Activated CD4-positive, alpha-beta memory T cell treated with anti-CD3 and anti-CD28 coated beads for 36 hours (primary cell): ENCODE data around the gene TSFM. TPM values are rescaled to one million over a fixed set of nuclear protein-coding genes. Genes with fewer than 3 reads are reported as not detected.

Experiments
- CTCF ChIA-PET: fragments of 350-600 bp; sonication (Branson Sonifier 250); formaldehyde crosslinking; loops from one replicate; lab custom pipeline; 2021; ENCODE audit warnings: antibody characterized with exemption, inconsistent platforms; lab: Charles Lee
- POLR2A ChIA-PET: fragments of 350-600 bp; sonication (Branson Sonifier 250); formaldehyde crosslinking; loops from one replicate; lab custom pipeline; 2021; ENCODE audit warnings: antibody characterized with exemption; lab: Charles Lee
- DNase-seq: peaks from one replicate; pipeline ENCODE4 v3.0.0-alpha.2; 2020
- H3K27ac Mint-ChIP-seq: one replicate; pipeline ENCODE4 v1.8.0; 2021; ENCODE audit warnings: mixed read lengths
- H3K27me3 Mint-ChIP-seq: one replicate; pipeline ENCODE4 v1.8.0; 2021; ENCODE audit warnings: mixed read lengths
- H3K36me3 Mint-ChIP-seq: one replicate; pipeline ENCODE4 v1.8.0; 2021; ENCODE audit warnings: mixed read lengths
- H3K4me1 Mint-ChIP-seq: one replicate; pipeline ENCODE4 v1.8.0; 2021; ENCODE audit warnings: low read depth, mixed read lengths
- H3K4me3 Mint-ChIP-seq: one replicate; pipeline ENCODE4 v1.8.0; 2021; ENCODE audit warnings: mild to moderate bottlenecking, mixed read lengths
- H3K9me3 Mint-ChIP-seq: one replicate; pipeline ENCODE4 v1.8.0; 2021; ENCODE audit warnings: mixed read lengths
- intact Hi-C: fragments of 100-400 bp; cut with micrococcal nuclease; formaldehyde crosslinking; loops from one replicate; pipeline ENCODE4 v1.15.1; 2023
- total RNA-seq, 2 experiments: library from RNA; stranded (reverse); gene quantifications; one replicate each; pipeline ENCODE4 v1.2.3, GENCODE V29; 2021

The TSFM gene
- total RNA-seq, 2 experiments from 2014 or later, result 45.5 to 47.2 TPM

GRCh38 chr12:57829025-57829777, 46.6 kb downstream of the TSFM start:
- no peak for DNase-seq
- Mint-ChIP-seq H3K4me3 (no peak overlapping the region), H3K36me3 (peaks cover 23% of the 10 kb centered on the region), H3K27me3 (no peaks in the 10 kb centered on the region), H3K27ac (peak overlapping the region; percentile 42), H3K9me3 (no peaks in the 10 kb centered on the region), H3K4me1 (peaks cover 40% of the 10 kb centered on the region)
- intact Hi-C loops, result no loop called here
- CTCF ChIA-PET, result interaction anchor here (0.7 to 4.5 kb wide), 7 partner anchors 36 to 78 kb away, joined by 3 to 40 read pairs (median 4); no protein-coding TSS in a partner anchor
- POLR2A ChIA-PET, result no interaction called here

DNA sequence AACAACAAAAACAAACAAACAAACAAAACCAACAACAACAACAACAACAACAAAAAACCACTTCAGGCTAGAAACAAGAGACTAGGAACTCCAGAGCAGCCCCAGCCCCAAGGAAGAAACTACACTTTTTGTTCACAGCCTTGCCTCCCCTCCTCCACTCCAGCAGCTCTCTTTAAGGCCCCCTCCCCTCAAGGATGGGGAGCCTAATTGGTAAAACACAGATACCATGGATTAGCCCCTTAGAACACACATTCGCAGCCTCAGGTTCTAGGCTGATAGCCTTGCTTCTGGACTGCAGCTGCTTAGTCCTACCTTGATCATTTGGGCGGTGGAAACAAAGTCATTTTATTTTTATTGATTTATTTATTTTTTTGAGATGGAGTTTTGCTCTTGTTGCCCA, 47.8 kb downstream of the TSFM start:
- DNase-seq, result no peak
- no peak overlapping the region for H3K4me3 Mint-ChIP-seq
- peaks cover 51% of the 10 kb centered on the region for H3K4me1 Mint-ChIP-seq
- no peaks in the 10 kb centered on the region for H3K9me3 Mint-ChIP-seq
- POLR2A ChIA-PET, result no interaction called here
- intact Hi-C loops, result loop anchor here (2.0 kb wide), 1 partner anchor 16 kb away; the partner anchor contains the start of gene CTDSP2
- peak overlapping the region; percentile 24 for H3K27ac Mint-ChIP-seq
- CTCF ChIA-PET, result interaction anchor here (0.7 to 4.5 kb wide), 6 partner anchors 13 to 77 kb away, joined by 3 to 40 read pairs (median 4); no protein-coding TSS in a partner anchor
- H3K36me3 Mint-ChIP-seq, result peaks cover 23% of the 10 kb centered on the region
- no peaks in the 10 kb centered on the region for H3K27me3 Mint-ChIP-seq

GRCh38 chr12:57832966-57833365, 50.4 kb downstream of the TSFM start:
- peak overlapping the region; percentile 60 for H3K27ac Mint-ChIP-seq
- H3K4me3 Mint-ChIP-seq, result no peak overlapping the region
- intact Hi-C loops, result no loop called here
- CTCF ChIA-PET, result interaction anchor here (1.0 to 8.6 kb wide), 11 partner anchors 9 to 76 kb away, joined by 3 to 153 read pairs (median 6); partner anchors contain the start of gene CTDSP2
- no peaks in the 10 kb centered on the region for H3K27me3 Mint-ChIP-seq
- H3K9me3 Mint-ChIP-seq, result no peaks in the 10 kb centered on the region
- POLR2A ChIA-PET, result interaction anchor here (0.5 to 2.0 kb wide), 4 partner anchors 12 to 72 kb away, joined by 3 to 5 read pairs (median 4); partner anchors contain the start of gene CTDSP2
- DNase-seq, result no peak
- peaks cover 74% of the 10 kb centered on the region for H3K4me1 Mint-ChIP-seq
- peaks cover 12% of the 10 kb centered on the region for H3K36me3 Mint-ChIP-seq

- H3K27ac Mint-ChIP-seq, result peak overlapping the region; percentile 53
- H3K36me3 Mint-ChIP-seq, result peaks cover 9% of the 10 kb centered on the region
- no peak for DNase-seq
- no peaks in the 10 kb centered on the region for H3K27me3 Mint-ChIP-seq
- POLR2A ChIA-PET, result interaction anchor here (0.5 to 2.0 kb wide), 3 partner anchors 11 to 72 kb away, joined by 4 to 5 read pairs (median 4); partner anchors contain the start of gene CTDSP2
- CTCF ChIA-PET, result interaction anchor here (1.0 to 8.6 kb wide), 9 partner anchors 8 to 77 kb away, joined by 3 to 153 read pairs (median 14); partner anchors contain the start of gene CTDSP2
- intact Hi-C loops, result no loop called here
- H3K4me1 Mint-ChIP-seq, result peaks cover 81% of the 10 kb centered on the region
- no peak overlapping the region for H3K4me3 Mint-ChIP-seq
- H3K9me3 Mint-ChIP-seq, result no peaks in the 10 kb centered on the region
These were observed 51.1 kb downstream of the TSFM start for GRCh38 chr12:57833672-57834071.

DNA sequence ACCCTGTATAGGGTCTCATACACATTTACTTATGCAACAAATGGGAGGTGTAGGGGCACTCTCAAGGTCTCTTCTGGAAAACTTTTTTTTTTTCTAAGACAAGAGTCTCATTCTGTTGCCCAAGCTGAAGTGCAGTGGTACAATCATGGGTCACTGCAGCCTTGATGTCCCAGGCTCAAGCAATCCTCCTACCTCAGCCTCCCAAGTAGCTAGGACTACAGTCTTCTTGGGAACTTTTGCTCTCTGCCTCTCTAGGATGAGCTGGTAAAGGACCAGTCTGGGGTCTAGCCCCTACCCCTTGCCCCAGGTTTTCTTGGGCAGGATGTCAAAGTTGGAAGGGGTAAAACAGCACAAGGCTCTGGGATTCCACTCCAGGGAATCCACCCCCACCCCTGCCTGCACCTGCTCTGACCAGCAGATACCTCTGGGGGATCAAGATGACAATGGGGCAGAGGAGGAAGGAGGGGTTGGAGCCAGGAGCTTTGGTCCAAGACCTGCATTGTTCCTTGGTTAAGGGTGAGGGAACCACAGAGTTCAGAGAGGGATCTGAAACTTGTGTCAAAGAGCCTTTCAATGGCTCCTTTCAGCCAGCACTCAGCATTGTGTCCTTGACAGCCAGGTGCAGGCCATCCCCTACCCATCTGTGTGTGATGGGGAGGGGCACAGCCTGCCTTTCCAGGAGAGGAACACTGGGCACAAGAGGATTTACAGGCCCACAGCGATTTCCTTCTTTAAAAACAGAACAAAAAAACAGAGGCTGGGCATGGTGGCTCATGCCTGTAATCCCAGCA, 51.7 kb downstream of the TSFM start:
- Mint-ChIP-seq H3K9me3 (no peaks in the 10 kb centered on the region), H3K4me3 (no peak overlapping the region), H3K4me1 (peaks cover 84% of the 10 kb centered on the region), H3K36me3 (peaks cover 5% of the 10 kb centered on the region), H3K27ac (peak overlapping the region; percentile 76), H3K27me3 (no peaks in the 10 kb centered on the region)
- ChIA-PET CTCF (interaction anchor here (2.8 to 8.6 kb wide), 6 partner anchors 8 to 70 kb away, joined by 14 to 153 read pairs (median 21); partner anchors contain the start of gene CTDSP2), POLR2A (interaction anchor here (2.0 kb wide), 1 partner anchor 11 kb away, joined by 5 read pairs; no protein-coding TSS in a partner anchor)
- DNase-seq, result no peak
- intact Hi-C loops, result no loop called here

DNA sequence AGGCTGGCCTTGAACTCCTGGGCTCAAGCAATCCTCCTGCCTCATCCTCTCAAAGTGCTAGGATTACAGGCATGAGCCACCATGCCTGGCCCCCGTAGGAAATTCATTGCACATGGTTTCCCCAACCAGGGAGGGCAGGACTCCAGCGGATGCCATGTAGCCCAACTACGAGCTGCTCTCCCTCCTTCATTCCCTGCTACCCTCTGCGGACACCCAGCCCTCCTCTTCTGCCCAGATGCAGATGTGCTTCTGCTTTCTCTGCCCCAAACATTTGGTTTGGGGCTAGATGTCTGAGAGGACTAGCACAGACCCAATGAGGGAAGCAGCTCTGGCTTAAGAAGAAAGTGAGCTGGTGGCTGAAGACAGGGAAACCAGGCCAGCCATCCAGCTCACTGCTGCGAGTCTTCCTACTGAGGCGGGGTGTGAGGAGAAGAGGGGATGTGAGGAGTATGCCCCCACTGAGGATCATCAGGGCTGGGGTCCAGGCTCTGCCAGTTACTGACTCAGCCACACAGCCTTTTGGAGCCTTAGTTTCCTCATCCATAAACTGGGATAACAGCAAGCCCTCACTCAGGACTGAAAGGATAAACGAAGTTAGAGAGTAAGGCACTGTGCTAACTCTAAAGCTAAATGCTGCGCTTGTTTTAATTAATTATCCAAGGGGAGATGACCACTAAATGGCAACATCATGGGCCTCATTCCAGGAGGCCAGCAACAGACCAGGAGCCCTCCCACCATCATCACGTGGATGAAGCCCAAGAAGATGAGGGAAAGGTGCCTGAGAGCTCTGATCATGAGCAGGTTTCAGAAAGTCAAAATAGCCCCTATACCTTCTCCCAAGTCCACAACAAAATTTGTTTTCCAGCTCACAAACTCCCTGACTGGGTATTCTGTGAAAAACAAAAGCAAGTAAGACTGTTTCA, 53.0 kb downstream of the TSFM start:
- H3K27me3 Mint-ChIP-seq, result no peaks in the 10 kb centered on the region
- ChIA-PET CTCF (interaction anchor here (0.9 to 8.6 kb wide), 7 partner anchors 9 to 69 kb away, joined by 4 to 153 read pairs (median 6); partner anchors contain the start of gene TSFM), POLR2A (interaction anchor here (0.6 to 3.2 kb wide), 2 partner anchors 10 to 69 kb away, joined by 3 to 19 read pairs; partner anchors contain the start of gene CTDSP2)
- intact Hi-C loops, result no loop called here
- peaks cover 88% of the 10 kb centered on the region for H3K4me1 Mint-ChIP-seq
- no peak overlapping the region for H3K4me3 Mint-ChIP-seq
- peak overlapping the region; percentile 86 for H3K27ac Mint-ChIP-seq
- no peaks in the 10 kb centered on the region for H3K9me3 Mint-ChIP-seq
- no peaks in the 10 kb centered on the region for H3K36me3 Mint-ChIP-seq
- no peak for DNase-seq

- intact Hi-C loops, result no loop called here
- DNase-seq, result peak; percentile 72
- ChIA-PET CTCF (interaction anchor here (0.9 to 8.6 kb wide), 8 partner anchors 8 to 70 kb away, joined by 3 to 153 read pairs (median 6); partner anchors contain the start of genes CTDSP2 and TSFM), POLR2A (interaction anchor here (0.6 to 3.6 kb wide), 7 partner anchors 9 to 105 kb away, joined by 3 to 19 read pairs (median 3); partner anchors contain the start of genes ATP23, CTDSP2, EEF1AKMT3 and METTL1)
- Mint-ChIP-seq H3K36me3 (no peaks in the 10 kb centered on the region), H3K27me3 (no peaks in the 10 kb centered on the region), H3K9me3 (no peaks in the 10 kb centered on the region), H3K4me1 (peaks cover 93% of the 10 kb centered on the region), H3K4me3 (peak overlapping the region; percentile 48), H3K27ac (peak overlapping the region; percentile 86)
These were observed 54.1 kb downstream of the TSFM start for GRCh38 chr12:57836442-57837375.

DNA sequence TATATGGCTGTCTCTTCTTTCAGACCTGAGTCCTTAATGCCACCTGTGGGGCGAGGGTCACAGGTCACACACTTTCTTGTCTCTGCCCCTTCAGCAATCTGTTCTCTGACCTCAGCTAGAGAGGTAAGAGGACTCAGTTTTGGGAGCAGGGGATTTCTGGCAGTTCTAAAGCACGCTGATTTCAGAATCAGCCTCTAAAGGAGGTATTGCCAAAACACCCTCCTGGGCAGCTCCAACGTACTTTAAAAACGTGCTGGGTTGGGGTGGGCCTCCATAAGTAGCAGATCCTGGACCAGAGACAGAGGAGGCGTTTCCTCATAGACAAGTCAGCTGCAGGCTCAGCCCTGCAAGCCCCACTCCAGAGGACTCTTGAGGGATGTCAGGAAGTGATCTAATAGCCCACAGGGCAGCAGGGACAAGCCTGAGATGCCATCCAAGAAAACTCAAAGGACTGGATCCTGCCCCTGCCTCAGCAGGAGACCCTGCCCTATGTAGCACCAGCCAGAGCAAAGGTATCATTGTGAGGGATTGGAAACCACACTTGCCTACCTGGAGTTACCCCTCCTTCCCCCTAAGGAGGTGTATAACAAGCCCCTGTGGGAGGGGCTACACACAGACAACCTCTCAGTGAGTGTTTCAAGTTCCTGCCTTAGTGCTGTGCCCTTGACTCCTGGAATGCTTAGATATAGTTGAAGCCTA, 55.4 kb downstream of the TSFM start:
- H3K9me3 Mint-ChIP-seq, result no peaks in the 10 kb centered on the region
- H3K27ac Mint-ChIP-seq, result peak overlapping the region; percentile 88
- intact Hi-C loops, result loop anchor here (1.0 to 2.0 kb wide), 3 partner anchors 8 to 61 kb away; partner anchors contain the start of gene CTDSP2
- ChIA-PET CTCF (interaction anchor here (0.8 to 8.6 kb wide), 8 partner anchors 8 to 69 kb away, joined by 3 to 153 read pairs (median 4); partner anchors contain the start of genes CTDSP2 and TSFM), POLR2A (interaction anchor here (0.8 to 3.6 kb wide), 7 partner anchors 8 to 104 kb away, joined by 3 to 19 read pairs (median 3); partner anchors contain the start of genes ATP23, CTDSP2, EEF1AKMT3 and METTL1)
- H3K27me3 Mint-ChIP-seq, result no peaks in the 10 kb centered on the region
- H3K4me3 Mint-ChIP-seq, result peak overlapping the region; percentile 23
- DNase-seq, result no peak
- H3K4me1 Mint-ChIP-seq, result peaks cover 96% of the 10 kb centered on the region
- H3K36me3 Mint-ChIP-seq, result no peaks in the 10 kb centered on the region

- H3K36me3 Mint-ChIP-seq, result no peaks in the 10 kb centered on the region
- peaks cover 96% of the 10 kb centered on the region for H3K4me1 Mint-ChIP-seq
- intact Hi-C loops, result loop anchor here (1.0 to 2.0 kb wide), 4 partner anchors 7 to 60 kb away; partner anchors contain the start of gene CTDSP2
- DNase-seq, result peak; percentile 75
- H3K4me3 Mint-ChIP-seq, result peak overlapping the region; percentile 57
- POLR2A ChIA-PET, result interaction anchor here (0.8 to 3.6 kb wide), 4 partner anchors 9 to 64 kb away, joined by 3 to 13 read pairs (median 3); no protein-coding TSS in a partner anchor
- no peaks in the 10 kb centered on the region for H3K9me3 Mint-ChIP-seq
- CTCF ChIA-PET, result interaction anchor here (0.8 to 8.6 kb wide), 4 partner anchors 13 to 66 kb away, joined by 3 to 153 read pairs (median 48); partner anchors contain the start of gene TSFM
- no peaks in the 10 kb centered on the region for H3K27me3 Mint-ChIP-seq
- peak overlapping the region; percentile 88 for H3K27ac Mint-ChIP-seq
These were observed 56.2 kb downstream of the TSFM start for GRCh38 chr12:57838594-57839302.
